CD4-positive, alpha-beta T cell treated with Interleukin-10 for 1 hour (primary cell): ENCODE measurements around the gene PSMA7.

Experiments used
- DNase-seq: peaks from one replicate; pipeline ENCODE4 v3.0.0-alpha.2; 2020

Gene PSMA7

DNA sequence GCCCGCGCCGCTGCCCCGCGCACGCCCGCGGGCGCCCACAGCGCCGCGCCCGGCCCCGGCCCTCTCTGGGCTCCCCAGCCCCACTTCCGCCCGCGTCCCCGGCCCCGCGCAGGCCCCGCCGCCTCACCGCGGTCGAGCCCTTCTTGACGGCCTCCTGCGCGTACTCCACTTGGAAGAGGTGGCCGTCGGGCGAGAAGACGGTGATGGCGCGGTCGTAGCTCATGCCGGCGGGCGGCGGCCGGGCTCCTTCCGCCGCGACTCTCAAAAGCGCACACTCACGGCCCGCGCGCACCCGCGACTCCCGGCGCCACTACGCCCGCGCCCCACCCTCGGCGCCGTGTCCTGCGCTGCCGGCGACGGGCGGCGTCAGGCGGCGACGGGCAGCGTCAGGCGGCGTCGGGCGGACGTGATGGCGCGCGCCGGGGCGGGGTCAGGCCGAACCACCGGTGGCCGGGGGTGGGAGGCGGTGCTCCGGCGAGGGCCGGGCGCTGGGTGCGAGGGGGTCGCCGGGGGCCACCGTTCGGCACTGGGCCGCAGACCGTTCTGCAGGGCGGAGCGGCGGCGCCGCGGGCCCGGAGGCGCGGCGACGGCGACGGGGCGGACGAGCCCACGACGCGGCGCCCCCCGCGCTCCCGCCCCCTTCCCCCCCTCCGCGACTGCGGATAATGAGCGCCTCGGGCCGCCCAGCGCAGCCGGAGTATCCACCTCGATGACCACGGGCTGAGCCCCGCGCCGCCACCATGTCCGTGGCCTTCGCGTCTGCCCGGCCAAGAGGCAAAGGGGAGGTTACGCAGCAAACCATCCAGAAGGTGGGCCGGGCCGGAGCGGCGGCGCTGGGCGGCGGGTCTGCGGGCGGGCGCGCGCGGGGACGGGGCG lies at the start of gene PSMA7, which contains the start of gene SS18L1:
PSMA7 (minus strand) TSS at position 314 of the 876 bp plus-strand sequence; CDS start at position 223, 91 bp downstream.
SS18L1 (plus strand) TSS at position 689 of the 876 bp plus-strand sequence; CDS start at position 741, 52 bp downstream.
- DNase-seq, result peak; percentile 88

DNA sequence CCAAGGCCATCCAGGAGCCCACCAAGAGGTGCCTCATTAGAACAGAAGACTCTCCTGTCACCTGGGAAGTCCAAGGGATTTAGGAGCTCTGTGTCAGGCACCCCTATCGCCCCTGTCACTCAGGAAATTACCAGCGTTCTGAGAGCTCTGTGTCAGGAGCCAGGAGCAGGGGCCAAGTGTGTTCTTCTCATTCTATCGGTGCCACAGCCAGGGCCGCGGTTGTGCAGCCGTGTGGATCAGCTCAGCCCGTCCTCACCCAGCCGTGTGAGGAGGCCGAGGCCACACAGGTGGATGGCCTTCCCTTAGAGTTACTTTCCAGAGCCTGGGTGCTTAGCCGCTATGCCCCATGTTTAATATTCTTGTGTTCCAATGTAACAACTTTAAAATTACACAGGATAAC lies 49.4 kb upstream of the PSMA7 start:
- DNase-seq, result no peak

DNA sequence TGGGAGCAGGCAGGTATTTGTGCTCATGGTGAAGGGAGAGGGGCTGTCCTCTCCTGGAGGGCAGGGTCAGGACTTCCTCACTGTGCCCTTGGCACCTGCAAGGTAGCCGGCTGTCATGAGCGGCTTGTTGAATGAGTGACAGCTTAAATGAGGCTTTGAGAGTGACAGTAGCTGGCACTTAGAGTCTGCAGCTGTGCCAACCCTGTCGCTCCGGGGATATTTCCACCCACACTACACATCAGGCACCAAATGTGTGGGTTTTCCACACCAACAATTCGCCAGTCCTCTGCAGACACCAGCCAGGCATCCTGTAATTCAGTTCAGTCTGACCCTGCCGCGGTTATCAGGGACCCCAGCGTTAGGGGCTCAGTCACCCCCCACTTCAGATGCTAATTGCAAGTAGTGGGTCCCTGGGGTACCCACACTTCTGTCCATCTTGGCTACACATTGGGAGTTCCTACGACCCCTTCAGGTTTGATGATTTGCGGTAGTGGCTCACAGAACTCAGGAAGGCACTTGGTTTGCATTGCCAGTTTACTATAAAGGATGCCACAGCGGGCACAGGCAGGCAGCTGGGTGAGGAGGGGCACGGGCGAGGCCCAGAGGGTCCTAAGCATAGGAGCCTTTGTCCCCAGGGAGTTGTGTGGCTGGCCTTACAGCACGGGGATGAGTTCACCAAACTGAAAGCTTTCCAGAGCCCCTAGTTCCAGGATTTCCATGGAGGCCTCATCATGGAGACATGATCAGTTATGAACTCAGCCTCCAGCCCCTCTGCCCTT lies 48.8 kb upstream of the PSMA7 start:
- no peak for DNase-seq

DNA sequence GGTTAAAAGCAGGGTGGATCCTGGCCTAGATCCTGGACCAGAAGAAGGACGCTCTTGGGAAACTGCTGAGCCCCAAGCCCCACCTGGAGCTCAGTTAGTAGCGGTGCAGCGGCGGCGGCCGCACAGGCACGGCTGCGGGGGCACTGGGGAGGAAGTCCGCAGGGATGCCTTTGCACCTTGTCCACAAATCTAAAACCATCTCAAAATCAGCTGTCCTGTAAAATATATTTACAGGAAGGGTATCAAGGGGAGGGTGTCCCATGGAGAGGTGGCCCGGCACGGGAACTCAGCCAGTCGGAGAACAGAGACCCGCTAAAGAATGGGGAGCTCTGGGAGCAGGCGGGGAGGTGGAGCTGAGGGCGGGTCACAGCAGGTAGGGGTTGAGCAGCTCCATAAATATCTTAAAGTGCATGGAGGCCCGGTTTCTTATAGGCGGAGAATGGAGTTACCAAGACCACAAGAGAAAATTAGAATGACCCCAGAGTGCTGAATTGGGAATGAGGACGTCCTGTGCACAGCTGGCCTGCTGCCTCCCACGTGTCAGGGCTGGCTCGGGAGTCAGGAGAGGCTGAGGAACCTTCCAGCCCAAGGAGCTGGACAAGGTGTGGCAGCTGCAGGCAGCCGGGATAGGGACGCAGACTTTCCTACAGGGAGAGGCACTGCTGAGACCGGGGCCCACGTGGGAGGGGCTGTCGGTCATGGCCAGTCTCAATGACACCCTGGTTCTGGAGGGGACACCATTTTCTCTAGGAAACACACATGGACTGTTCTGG lies 47.6 kb upstream of the PSMA7 start:
- DNase-seq, result no peak

DNA sequence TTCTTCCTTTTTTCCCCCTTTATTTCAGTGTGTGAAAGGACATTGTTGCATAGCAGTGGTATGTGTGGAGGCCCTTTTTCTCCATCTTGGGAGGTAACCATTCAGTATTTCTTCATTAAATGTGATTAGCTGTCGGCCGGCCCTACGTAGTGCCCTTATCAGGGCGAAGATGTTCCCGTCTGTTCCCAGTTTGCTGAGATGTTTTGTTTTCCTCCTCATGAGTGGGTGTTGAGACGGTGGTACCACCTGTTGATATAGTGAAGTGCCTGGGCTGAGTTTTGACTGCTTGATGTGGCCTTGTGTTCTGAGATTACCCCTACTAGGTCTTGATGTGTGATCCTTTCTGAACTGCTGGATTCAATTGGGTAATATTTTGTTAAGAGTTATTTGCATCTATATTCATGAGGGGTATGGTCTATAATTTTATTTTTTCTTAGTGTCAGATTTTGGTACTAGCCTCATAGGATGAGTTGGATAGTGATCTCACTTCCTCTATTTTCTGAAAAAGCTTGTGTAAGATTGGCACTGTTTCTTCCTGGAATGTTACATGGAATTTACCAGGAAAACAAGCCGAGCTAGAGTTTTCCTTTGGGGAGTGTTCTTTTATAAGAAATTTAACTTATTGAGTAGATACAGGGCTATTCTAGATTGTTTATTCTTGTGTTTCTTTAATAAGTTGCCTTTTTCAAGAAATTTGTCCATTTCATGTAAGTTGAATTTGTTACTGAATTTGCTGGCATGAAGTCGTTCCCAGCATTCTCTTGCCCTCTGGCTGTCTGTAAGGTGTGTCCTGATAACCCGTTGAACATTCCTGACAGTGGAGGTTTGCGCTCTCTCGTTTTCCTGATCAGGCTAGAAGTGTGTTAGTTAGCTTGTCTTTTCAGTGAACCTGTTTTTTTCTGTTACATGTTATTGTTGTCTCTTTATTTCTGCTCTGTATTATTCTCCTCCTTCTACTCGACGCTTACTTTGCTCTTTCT lies 44.0 kb upstream of the PSMA7 start:
- no peak for DNase-seq

DNA sequence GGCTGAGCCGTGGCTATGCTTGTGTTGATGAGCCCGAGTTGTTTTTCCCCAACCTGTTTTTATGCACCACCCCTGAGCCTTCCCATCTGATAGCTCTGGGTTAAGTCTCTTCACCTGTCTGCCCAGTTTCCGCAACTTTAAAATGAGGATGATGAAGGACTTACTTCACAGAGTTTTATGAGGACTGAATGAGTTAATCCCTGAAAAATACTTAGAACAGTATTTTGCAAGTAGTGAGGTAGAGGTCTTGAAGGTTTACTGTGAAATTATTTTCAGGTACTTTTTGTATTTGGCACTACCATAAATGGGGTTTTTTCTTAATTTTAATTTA lies 42.9 kb upstream of the PSMA7 start:
- DNase-seq, result no peak

DNA sequence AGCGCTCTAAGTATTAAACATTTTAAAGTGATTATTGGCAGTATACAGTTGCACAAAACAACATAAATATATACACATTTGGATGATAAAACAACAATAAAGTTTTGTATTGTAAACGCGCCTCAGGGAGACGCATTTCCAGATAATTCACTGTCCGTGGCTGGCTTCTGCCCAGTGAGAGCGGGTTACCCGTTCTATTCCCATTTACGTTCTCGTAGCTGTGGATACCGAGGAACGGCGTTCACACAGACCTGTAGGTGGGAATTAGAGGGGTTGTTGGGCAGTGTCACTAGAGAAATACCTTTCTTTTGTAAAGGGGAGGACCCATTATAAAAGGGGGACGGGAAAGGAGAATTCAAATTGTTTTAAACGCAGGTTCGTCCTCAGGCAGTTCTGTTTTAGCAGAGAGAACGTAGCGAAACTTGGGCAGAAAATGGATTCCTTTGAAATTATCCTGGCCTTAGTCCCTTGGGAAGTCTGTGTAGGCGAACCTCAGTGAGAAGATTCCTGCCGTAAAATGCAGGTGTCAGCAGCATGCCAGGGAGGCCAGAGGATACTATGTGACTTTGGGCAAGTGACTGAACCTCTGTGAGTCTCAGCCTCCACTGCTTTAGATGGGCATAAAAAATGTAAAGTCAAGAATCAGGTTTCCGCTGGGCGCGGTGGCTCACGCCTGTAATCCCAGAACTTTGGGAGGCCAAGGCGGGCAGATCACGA lies 40.4 kb upstream of the PSMA7 start:
- no peak for DNase-seq

DNA sequence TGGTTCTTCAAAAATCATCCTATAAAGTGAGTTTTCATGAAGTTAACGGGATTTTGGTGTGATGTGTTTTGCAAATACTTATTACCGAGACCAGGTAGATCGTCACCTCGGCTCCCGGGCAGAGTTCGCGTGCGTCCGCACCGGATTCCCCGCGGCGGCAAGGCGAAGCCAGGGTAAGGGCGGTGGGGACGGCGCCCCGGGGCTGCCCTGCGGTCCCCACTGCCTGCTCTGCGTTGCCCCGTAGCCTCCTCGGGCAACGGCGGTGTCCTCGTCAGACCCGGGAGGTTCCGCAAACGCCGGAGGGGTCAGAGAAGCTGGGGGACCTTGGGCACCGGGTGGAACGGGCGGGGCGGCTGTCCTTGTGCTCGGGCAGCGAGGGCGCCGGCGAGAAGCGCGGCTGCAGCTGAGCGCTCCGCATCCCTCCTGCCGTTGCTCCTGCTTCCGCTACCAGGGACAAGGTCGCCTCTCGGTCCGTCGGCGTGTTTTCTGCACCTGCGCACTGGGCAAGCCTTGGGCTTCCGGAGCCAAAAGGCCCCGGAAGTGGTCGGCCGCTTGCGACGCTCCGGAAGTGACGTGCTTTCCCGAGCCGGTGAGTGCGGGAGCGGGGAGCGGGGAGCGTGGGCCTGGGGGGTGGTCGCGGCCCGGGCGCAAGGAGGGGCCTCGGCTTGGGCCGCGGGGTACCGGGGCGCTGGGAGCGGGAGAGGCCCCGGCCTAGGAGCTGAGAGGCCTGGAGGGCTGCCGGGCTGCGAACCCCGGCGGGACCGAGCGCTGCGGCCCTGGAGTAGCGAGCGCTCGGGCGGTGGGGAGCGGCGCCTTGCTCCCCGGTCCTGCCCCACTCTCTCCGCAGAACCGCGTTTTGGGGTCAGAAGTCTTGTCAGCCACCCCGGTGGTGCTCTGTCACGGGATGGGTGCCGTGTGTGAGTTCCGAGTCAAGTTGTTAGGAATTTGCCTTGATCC lies 39.6 kb upstream of the PSMA7 start, which contains the start of gene MTG2:
MTG2 (plus strand) TSS at position 560 of the 957 bp plus-strand sequence. CDS start 10,393 bp downstream, outside the sequence.
- peak; percentile 95 for DNase-seq

DNA sequence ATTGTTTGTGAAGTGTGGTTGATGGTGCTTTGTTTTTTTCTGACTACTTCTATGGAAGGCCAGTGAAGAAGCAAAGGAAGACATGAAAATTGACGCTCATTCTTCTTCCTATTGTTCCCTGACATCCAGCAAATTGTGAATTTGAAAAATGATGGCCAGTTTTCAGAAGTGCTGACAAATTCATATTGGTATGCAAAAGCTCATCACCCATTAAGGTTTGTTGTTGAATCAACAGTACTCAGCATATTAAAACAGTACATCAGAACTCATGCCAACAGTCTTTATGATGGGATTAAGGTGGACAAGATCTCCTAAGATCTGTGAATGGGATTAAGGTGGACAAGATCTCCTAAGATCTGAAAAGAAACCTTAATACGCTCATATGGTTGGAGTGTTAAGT lies 38.6 kb upstream of the PSMA7 start:
- DNase-seq, result no peak

DNA sequence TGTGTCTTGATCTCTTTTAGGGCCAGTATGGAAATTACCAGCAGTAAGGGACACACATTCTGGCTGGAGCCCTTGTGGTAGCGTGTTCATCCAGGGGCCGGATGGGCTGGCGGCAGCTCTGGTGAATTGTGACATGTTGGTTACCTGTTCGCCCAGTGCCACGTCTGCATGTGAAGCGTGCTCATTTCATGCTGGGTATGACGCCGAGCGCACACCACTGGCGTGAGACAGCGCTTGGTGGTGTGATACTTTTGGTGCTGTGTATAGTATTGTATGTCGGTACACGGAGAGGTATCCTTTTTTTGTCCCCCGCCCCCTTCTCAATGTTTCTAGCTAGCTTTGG lies 35.9 kb upstream of the PSMA7 start:
- DNase-seq, result no peak

DNA sequence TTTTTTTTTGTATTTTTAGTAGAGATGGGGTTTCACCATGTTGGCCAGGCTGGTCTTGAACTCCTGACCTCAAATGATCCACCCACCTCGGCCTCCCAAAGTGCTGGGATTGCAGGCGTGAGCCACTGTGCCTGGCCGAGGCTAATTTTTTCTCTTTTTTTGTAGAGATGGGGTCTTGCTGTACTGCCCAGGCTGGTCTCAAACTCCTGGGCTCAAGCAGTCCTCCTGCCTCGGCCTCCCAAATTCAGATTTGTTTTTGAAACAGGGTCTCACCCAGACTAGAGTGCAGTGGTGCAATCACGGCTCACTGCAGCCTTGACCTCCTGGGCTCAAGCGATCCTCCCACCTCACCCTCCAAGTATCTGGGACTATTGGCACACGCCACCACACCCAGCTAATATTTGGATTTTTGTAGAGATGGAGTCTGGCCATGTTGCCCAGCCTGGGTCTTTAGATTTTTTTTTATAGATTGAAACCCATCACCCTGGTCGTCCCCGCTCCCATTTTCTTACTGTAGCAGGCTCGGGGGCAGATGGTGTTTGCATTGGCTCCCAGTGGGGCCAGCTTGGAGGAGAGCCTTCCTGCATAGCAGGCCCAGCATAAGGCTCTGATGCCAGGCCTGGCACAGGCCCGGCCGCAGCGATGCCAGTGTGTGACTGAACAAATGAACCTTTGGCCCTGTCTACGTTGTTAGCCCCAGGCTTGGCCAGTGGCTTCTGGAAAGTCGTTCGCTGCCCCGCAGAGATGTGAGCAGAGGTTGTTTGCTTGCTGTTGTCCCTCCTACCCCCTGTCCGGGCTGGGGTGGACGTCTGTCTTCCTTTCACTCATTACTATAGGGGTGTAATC lies 35.3 kb upstream of the PSMA7 start:
- no peak for DNase-seq

DNA sequence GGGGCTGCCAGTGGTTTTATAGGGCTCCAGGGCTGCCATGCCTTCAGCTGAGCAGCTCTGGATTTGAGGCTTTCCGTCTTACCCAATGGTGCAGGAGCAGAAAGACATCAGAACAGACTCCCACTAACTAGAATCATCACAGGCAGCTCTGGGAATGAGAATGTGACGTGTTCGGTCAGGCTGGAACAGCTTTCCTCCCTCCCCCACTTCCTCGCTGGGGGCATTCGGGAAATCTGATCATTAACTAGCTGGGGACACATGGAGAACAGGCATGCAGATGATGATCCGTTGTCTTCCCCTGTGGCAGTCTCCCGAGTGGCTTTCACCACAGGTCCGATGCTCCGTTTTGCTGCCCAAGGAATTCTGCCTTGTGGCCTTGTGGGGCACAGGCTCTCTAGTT lies 34.1 kb upstream of the PSMA7 start:
- no peak for DNase-seq

DNA sequence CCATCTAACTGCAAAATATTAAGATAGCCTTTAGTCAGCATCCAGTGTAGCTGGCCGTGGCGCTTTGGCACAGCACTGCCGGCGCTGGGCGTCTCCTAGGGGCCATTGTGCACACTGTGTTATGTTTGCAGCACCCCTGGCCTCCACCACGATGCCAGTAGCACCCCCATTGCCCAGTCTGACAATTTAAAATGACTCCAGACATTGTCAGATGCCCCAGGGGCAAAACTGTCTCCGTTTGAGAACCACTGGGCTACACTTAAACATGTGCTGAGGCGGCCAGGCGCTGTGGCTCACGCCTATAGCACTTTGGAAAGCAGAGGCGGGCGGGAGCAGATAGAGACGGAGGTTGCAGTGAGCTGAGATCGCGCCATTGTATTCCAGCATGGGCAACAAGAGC lies 33.7 kb upstream of the PSMA7 start:
- DNase-seq, result no peak

DNA sequence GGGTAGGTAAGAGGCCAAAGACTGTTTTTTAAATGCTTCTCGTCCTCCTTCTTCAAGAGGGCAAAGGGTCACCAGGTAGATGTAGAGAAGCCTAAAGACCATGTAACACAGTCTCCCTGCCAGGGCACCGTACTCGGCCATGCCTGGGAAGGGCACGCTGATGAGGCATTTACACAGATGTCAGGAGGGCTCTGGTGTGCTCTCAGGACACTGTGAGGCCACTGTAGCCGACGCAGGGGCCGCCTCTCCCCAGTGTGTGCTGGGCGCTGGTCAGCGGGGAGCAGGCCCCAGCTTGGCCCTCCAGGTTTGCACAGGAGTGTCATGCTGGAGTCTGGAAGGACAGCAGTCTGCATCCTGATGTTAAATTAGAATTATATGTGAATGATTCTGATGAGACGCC lies 32.5 kb upstream of the PSMA7 start:
- DNase-seq, result no peak

DNA sequence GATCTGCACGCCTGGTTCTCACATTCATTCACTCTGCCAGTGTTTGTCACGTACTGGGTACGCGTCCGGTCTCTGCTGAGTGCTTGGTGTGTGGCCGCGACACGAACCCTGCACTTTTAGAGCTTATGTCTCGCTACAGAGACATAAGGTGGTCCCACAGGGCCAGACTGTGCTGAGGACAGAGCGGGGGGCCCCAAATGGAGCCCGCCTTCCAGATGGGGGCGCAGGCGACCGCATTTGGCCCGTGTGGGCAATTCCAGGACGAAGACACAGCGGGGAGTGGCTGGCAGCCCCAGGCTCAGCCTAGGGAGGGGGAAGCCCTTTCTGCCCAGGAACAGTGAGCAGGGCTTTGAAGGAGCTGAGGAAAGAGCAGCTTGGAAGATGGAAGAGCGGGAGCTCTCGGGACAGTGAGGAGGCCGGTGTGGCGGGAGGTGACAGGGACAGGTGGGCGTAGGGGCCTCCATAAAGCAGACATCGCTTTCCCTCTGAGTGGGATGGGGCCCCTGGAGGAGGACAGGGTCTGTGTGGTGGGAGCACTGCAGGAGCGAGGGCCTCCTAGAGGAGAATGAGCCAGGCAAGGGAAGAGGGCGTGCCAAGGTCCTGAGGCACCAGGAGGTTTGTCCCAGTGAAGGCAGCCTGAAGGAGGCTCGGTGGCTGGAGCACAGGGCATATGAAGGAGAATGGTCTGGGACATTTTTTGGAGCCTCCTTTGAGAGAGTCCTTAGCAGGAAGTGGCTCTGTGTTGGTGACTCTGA lies 31.9 kb upstream of the PSMA7 start:
- no peak for DNase-seq

DNA sequence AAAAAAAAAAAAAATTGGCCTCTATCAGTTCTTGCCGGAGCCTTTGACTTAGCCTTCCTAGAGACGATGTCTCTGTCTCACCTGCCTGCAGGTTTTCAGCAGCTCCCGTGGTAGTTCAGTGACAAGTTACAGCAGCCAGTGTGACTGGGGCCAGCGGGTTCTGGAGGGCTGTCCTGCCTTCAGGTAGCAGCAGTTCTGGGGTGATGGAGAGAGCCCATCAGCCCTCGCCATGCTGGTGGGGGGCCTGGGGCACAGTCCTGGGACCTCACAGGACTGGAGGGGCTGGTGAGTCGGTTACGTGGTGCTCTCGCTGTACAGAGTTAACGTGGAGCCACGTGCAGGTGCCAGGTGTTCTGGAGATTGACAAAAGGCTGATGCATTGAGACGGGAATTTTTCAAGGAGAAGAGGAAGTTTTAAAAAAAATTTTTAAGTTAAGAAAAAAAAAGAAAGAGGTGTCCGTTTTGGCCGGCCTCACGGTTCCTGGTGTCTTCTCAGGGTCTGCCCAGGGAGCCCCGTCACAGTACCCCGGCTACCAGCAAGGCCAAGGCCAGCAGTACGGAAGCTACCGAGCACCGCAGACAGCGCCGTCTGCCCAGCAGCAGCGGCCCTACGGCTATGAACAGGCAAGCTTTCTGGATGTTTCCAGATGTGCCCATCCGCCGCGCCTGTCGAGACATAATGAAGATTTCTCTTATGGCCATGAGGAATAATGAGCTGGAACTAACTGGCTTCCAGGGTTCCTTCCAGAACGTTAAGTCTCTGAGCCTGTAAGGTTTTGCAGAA lies 31.0 kb upstream of the PSMA7 start:
- DNase-seq, result no peak

DNA sequence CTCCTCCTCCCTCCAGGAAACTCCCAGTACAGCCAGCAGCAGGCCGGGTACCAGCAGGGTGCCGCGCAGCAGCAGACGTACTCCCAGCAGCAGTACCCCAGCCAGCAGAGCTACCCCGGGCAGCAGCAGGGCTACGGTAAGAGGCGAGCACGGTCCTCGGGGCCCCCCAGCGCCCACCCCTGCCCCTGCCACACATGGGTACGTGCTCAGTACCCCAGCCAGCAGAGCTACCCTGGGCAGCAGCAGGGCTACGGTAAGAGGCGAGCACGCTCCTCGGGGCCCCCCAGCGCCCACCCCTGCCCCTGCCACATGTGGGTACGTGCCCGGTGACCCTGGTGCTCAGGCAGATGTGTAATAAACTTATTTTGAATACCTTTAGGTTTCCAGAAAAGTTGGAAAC lies 29.5 kb upstream of the PSMA7 start:
- no peak for DNase-seq

DNA sequence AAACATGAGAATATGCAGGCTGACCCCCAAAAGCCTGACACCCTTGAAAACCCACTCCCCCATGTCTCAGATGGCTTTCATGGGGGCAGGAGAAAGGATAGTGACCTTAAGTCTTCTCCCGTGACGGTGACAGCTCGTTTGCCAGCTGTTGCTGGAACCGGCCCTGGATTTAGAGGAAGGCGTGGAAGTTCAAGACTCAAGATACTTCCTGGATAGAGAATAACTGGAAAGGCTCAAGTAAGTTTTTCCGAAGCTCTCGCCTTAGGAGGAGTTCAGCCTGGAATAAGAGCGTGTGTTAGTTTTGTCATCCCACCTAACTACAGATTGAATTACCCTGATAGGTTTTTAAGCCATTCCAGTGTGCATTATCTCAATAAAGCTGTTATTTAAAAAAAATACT lies 28.1 kb upstream of the PSMA7 start:
- no peak for DNase-seq
